ENCODE results near the gene HOMER1. TPM values are rescaled to one million over a fixed set of nuclear protein-coding genes. Genes with fewer than 3 reads are reported as not detected.

Gene HOMER1
- total and polyA plus RNA-seq, 5 experiments from 2014 or later: 0.70 to 5.4 (median 3.3) TPM

- H3K9me3 Mint-ChIP-seq: no peaks in the 10 kb centered on the region
- H3K4me3 Mint-ChIP-seq: no peak overlapping the region
- ATAC-seq (no peak), DNase-seq (no peak)
- no peak overlapping the region for H3K27ac Mint-ChIP-seq
- peaks cover 0 to 5% (median 0%) of the 10 kb centered on the region in 5 donors for H3K27me3 Mint-ChIP-seq
- POLR2A ChIA-PET: no interaction called here
- peaks cover 0 to 3% (median 0%) of the 10 kb centered on the region in 3 donors for H3K36me3 Mint-ChIP-seq
- H3K4me1 Mint-ChIP-seq: peaks cover 3 to 7% (median 7%) of the 10 kb centered on the region in 4 donors
These were observed 10.0 kb downstream of the HOMER1 start for GRCh38 chr5:79503794-79504495.

- peaks cover 0 to 6% (median under 1%) of the 10 kb centered on the region in 4 donors for H3K4me1 Mint-ChIP-seq
- no peak overlapping the region for H3K4me3 Mint-ChIP-seq
- no peaks in the 10 kb centered on the region for H3K9me3 Mint-ChIP-seq
- POLR2A ChIA-PET: no interaction called here
- ATAC-seq: no peak
- no peak for DNase-seq
- no peak overlapping the region for H3K27ac Mint-ChIP-seq
- H3K27me3 Mint-ChIP-seq: no peaks in the 10 kb centered on the region
- H3K36me3 Mint-ChIP-seq: peaks cover 0 to 3% (median 2%) of the 10 kb centered on the region in 3 donors
These were observed 14.2 kb downstream of the HOMER1 start for GRCh38 chr5:79499640-79500273.

DNA sequence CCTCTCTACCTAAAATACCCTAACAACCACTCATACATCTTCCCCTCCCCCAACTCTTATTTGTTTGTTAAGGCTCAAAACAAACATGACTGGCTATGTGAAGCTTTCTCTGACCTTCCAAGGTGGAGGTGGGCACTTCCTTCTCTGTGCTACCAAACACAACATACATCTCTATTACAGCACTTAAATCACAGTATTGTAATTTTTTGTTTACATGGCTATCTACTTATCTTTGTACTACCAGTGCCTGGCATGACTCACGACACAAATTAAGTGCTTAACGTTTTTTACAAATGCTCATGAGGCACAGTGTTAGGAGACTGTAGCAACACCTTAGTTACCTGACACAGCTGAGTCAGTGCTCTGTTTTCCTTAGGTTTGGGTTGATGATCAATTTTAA, 18.6 kb downstream of the HOMER1 start:
- Mint-ChIP-seq H3K27me3 (peaks cover 0 to 6% (median 3%) of the 10 kb centered on the region in 5 donors), H3K9me3 (no peaks in the 10 kb centered on the region), H3K4me1 (peaks cover 0 to 6% (median under 1%) of the 10 kb centered on the region in 4 donors), H3K36me3 (peaks cover 0 to 2% (median 0%) of the 10 kb centered on the region in 3 donors), H3K4me3 (no peak overlapping the region), H3K27ac (no peak overlapping the region)
- ATAC-seq: no peak
- POLR2A ChIA-PET: no interaction called here
- DNase-seq: no peak

GRCh38 chr5:79493596-79494345, 20.2 kb downstream of the HOMER1 start:
- Mint-ChIP-seq H3K4me1 (no peaks in the 10 kb centered on the region), H3K4me3 (no peak overlapping the region), H3K27me3 (peaks cover 0 to 6% (median 3%) of the 10 kb centered on the region in 5 donors), H3K9me3 (no peaks in the 10 kb centered on the region), H3K36me3 (peaks cover 0 to 2% (median 0%) of the 10 kb centered on the region in 3 donors), H3K27ac (no peak overlapping the region)
- ATAC-seq (no peak), DNase-seq (no peak)
- POLR2A ChIA-PET: no interaction called here

- ATAC-seq: no peak
- POLR2A ChIA-PET: no interaction called here
These were observed 22.1 kb downstream of the HOMER1 start for GRCh38 chr5:79491690-79492317.

DNA sequence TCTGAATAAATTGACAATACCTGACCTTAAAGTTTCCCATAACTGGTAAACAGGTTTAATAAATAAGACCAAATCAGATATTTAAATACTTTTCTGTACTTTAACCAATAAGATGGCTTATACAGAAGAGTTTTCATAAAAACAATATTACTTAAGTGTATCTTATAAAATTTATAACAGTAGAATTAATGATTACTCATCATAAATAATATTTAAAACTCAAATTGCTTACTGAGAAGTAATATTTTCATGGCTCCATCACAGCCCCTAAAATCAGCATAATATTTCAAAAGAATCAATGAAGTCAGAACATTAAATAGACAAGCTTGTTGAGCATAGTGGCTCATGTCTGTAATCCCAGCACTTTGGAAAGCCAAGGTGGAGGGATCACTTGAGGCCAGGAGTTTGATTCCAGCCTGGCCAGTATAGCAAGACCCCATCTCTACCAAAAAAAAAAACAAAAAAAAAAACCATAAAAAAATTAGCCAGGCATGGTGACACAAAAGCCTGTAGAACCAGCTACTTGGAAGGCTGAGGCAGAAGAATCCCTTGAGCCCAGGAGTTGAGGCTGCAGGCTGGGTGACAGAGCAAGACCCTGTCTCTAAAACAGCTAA, 23.5 kb downstream of the HOMER1 start:
- POLR2A ChIA-PET: interaction anchor here (0.7 kb wide), 1 partner anchor 30 kb away, joined by 7 read pairs; no protein-coding TSS in a partner anchor
- H3K27me3 Mint-ChIP-seq: peaks cover 0 to 6% (median 3%) of the 10 kb centered on the region in 5 donors
- H3K9me3 Mint-ChIP-seq: no peaks in the 10 kb centered on the region
- H3K36me3 Mint-ChIP-seq: no peaks in the 10 kb centered on the region
- no peaks in the 10 kb centered on the region for H3K4me1 Mint-ChIP-seq
- no peak for ATAC-seq
- H3K27ac Mint-ChIP-seq: no peak overlapping the region
- H3K4me3 Mint-ChIP-seq: no peak overlapping the region
- DNase-seq: no peak

More at GRCh38 chr5:79491690-79492317, 22.1 kb downstream of the HOMER1 start:
- Mint-ChIP-seq H3K4me3 (no peak overlapping the region), H3K9me3 (no peaks in the 10 kb centered on the region), H3K27ac (no peak overlapping the region), H3K36me3 (no peaks in the 10 kb centered on the region), H3K4me1 (no peaks in the 10 kb centered on the region), H3K27me3 (peaks cover 0 to 6% (median 3%) of the 10 kb centered on the region in 5 donors)
- DNase-seq: no peak

GRCh38 chr5:79489773-79490172, 24.2 kb downstream of the HOMER1 start:
- ATAC-seq: no peak

GRCh38 chr5:79488775-79489174, 25.2 kb downstream of the HOMER1 start:
- Mint-ChIP-seq H3K4me1 (no peaks in the 10 kb centered on the region), H3K27me3 (peaks cover 0 to 6% (median 3%) of the 10 kb centered on the region in 5 donors), H3K9me3 (peaks cover 0 to 4% (median 0%) of the 10 kb centered on the region in 9 donors), H3K4me3 (no peak overlapping the region), H3K27ac (no peak overlapping the region), H3K36me3 (peaks cover 0 to 2% (median 0%) of the 10 kb centered on the region in 3 donors)
- POLR2A ChIA-PET: no interaction called here
- no peak for ATAC-seq
- no peak for DNase-seq

More at GRCh38 chr5:79489773-79490172, 24.2 kb downstream of the HOMER1 start:
- Mint-ChIP-seq H3K27me3 (peaks cover 0 to 6% (median 3%) of the 10 kb centered on the region in 5 donors), H3K9me3 (no peaks in the 10 kb centered on the region), H3K4me3 (no peak overlapping the region), H3K36me3 (no peaks in the 10 kb centered on the region), H3K4me1 (no peaks in the 10 kb centered on the region), H3K27ac (no peak overlapping the region)
- POLR2A ChIA-PET: no interaction called here
- DNase-seq: no peak

GRCh38 chr5:79488058-79488457, 25.9 kb downstream of the HOMER1 start:
- H3K36me3 Mint-ChIP-seq: peaks cover 0 to 2% (median 0%) of the 10 kb centered on the region in 3 donors
- H3K27ac Mint-ChIP-seq: no peak overlapping the region
- peaks cover 0 to 4% (median 0%) of the 10 kb centered on the region in 9 donors for H3K9me3 Mint-ChIP-seq
- ATAC-seq (no peak), DNase-seq (no peak)
- POLR2A ChIA-PET: no interaction called here
- peaks cover 0 to 5% (median 0%) of the 10 kb centered on the region in 5 donors for H3K27me3 Mint-ChIP-seq
- no peak overlapping the region for H3K4me3 Mint-ChIP-seq
- no peaks in the 10 kb centered on the region for H3K4me1 Mint-ChIP-seq

- peaks cover 0 to 5% (median 0%) of the 10 kb centered on the region in 5 donors for H3K27me3 Mint-ChIP-seq
- H3K4me3 Mint-ChIP-seq: no peak overlapping the region
- ATAC-seq (no peak), DNase-seq (no peak)
- peaks cover 0 to 2% (median 0%) of the 10 kb centered on the region in 3 donors for H3K36me3 Mint-ChIP-seq
- POLR2A ChIA-PET: no interaction called here
- H3K27ac Mint-ChIP-seq: no peak overlapping the region
- H3K4me1 Mint-ChIP-seq: no peaks in the 10 kb centered on the region
- peaks cover 0 to 4% (median 0%) of the 10 kb centered on the region in 9 donors for H3K9me3 Mint-ChIP-seq
These were observed 26.7 kb downstream of the HOMER1 start for GRCh38 chr5:79487251-79487650.

DNA sequence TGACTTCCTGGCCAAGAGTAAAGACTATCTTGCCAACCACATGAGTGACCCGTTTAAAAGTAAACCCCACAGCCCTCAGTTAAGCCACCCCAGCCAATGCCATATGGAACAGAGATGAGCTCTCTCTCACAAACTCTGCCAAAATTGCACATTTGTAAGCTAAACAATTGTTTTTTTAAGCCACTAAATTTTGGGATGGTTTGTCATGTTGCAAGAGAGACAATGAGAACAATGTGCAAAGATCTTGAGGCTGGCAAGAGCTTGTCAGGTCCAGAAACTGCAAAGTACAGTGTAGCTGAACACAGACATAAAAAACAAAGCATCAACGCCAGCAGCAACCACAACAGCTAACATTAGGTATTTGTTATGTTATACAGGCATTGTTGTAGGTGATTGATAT, 27.8 kb downstream of the HOMER1 start:
- H3K4me1 Mint-ChIP-seq: peaks cover 0 to 3% (median 0%) of the 10 kb centered on the region in 4 donors
- no peak for ATAC-seq
- H3K27ac Mint-ChIP-seq: no peak overlapping the region
- peaks cover 0 to 4% (median 4%) of the 10 kb centered on the region in 3 donors for H3K36me3 Mint-ChIP-seq
- no peak for DNase-seq
- peaks cover 0 to 4% (median 0%) of the 10 kb centered on the region in 9 donors for H3K9me3 Mint-ChIP-seq
- H3K4me3 Mint-ChIP-seq: no peak overlapping the region
- POLR2A ChIA-PET: no interaction called here
- peaks cover 0 to 3% (median 0%) of the 10 kb centered on the region in 5 donors for H3K27me3 Mint-ChIP-seq

DNA sequence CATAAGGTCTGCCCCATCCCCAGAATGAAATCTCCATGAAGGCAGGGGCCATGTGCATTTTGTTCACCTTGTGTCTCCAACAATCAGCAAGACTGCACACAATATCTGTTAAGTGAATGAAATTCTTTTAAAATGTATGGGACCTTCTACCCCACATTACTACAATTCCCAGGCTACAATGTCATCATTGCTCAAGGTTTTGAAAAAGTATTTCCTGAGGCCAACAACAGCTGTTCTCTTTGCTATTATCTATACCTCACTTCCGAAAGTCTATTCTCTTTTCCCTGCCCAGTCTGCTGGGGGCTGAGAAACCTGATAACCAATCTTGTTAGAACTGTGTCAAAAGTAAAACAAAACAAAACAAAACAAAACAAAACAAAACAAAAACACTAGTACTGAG, 29.2 kb downstream of the HOMER1 start:
- DNase-seq: no peak
- Mint-ChIP-seq H3K4me1 (peaks cover 0 to 4% (median 0%) of the 10 kb centered on the region in 4 donors), H3K9me3 (peaks cover 0 to 4% (median 0%) of the 10 kb centered on the region in 9 donors), H3K36me3 (peaks cover 0 to 5% (median 4%) of the 10 kb centered on the region in 3 donors), H3K27ac (no peak overlapping the region), H3K4me3 (no peak overlapping the region), H3K27me3 (peaks cover 0 to 3% (median 0%) of the 10 kb centered on the region in 5 donors)
- POLR2A ChIA-PET: no interaction called here
- no peak for ATAC-seq
